Fibroblast of mammary gland (primary cell): Measurements from ENCODE around the gene CHD2.

Experiments used
- DNase-seq: peaks from one replicate; pipeline ENCODE4 v3.0.0-alpha.2; 2010; ENCODE audit warnings: low read depth
- H3K4me3 ChIP-seq: 2 replicates; pipeline ENCODE4 v1.5.1; 2011; ENCODE audit warnings: low read depth, mild to moderate bottlenecking, low read length, moderate library complexity; ENCODE audit not compliant: control insufficient read depth
- TF ChIP-seq, protein P1 (sequence below): conservative IDR thresholded peaks from 2 replicates; pipeline ENCODE4 v1.5.1; 2011; ENCODE audit warnings: low read depth, low read length, inconsistent platforms; ENCODE audit not compliant: control insufficient read depth, insufficient read depth

Gene CHD2

DNA sequence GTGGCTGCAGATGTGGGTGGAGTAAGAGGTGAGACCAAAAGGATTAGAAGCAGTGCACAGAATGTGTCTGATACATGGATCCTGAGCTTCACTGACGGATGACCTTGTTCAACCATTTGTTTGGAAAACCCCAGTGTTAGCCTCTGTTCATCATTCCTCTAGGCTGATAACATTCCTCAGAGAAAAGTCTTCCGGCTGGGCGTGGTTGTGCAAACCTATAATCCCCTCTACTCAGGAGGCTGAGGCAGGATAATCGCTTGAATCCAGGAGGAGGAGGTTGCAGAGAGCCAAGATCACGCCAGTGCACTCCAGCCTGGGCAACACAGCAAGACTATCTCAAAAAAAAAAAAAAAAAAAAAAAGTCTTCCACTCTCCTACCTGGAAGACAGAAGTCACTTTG lies 23.1 kb upstream of the CHD2 start:
- TF ChIP-seq, protein P1, sequence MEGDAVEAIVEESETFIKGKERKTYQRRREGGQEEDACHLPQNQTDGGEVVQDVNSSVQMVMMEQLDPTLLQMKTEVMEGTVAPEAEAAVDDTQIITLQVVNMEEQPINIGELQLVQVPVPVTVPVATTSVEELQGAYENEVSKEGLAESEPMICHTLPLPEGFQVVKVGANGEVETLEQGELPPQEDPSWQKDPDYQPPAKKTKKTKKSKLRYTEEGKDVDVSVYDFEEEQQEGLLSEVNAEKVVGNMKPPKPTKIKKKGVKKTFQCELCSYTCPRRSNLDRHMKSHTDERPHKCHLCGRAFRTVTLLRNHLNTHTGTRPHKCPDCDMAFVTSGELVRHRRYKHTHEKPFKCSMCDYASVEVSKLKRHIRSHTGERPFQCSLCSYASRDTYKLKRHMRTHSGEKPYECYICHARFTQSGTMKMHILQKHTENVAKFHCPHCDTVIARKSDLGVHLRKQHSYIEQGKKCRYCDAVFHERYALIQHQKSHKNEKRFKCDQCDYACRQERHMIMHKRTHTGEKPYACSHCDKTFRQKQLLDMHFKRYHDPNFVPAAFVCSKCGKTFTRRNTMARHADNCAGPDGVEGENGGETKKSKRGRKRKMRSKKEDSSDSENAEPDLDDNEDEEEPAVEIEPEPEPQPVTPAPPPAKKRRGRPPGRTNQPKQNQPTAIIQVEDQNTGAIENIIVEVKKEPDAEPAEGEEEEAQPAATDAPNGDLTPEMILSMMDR: no peak
- no peak overlapping the region for H3K4me3 ChIP-seq
- no peak for DNase-seq

DNA sequence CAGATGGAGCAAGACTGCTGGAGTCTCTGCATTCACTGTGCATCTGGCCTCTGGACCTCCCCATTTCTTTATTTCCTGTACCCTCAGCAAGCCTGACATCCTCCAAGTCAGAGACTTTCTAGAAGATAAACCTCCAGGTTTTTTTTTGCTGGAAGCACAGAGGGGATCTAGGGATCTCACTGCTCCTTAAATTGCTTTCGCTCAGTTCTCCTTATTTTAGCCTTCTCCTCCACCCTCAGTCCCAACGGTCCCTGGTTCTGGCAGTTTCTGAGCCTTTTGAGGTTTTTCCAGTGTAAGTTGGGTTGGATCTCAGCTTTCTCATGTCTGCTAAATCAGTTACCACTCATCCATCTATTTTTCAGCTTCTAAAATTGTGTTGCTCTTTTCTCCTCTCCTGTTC lies 22.7 kb upstream of the CHD2 start:
- TF ChIP-seq, protein P1: no peak
- H3K4me3 ChIP-seq: no peak overlapping the region
- DNase-seq: no peak

DNA sequence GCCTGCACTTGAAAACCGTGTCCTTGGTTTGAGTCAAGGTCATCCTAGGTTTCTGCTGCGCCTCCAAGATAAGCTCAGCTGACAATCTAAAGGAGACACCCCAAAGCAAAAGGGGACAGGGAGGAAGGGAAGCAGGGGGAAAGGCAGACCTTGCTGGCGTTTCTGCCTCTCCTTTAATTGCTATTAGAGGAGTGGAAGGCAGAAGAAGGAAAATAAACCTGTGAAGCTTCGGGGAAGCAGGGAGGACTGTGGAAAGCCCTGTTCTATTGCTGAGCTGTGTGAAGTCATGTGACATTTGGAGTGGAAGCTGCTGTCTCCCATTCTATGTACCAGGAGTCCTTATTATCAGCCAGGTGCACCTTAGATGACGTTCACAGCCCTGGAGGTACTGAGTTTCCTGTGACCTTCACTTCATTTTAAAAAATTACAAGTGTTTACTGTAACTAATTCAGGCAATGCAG lies 21.5 kb upstream of the CHD2 start:
- TF ChIP-seq, protein P1: no peak
- no peak overlapping the region for H3K4me3 ChIP-seq
- DNase-seq: no peak

DNA sequence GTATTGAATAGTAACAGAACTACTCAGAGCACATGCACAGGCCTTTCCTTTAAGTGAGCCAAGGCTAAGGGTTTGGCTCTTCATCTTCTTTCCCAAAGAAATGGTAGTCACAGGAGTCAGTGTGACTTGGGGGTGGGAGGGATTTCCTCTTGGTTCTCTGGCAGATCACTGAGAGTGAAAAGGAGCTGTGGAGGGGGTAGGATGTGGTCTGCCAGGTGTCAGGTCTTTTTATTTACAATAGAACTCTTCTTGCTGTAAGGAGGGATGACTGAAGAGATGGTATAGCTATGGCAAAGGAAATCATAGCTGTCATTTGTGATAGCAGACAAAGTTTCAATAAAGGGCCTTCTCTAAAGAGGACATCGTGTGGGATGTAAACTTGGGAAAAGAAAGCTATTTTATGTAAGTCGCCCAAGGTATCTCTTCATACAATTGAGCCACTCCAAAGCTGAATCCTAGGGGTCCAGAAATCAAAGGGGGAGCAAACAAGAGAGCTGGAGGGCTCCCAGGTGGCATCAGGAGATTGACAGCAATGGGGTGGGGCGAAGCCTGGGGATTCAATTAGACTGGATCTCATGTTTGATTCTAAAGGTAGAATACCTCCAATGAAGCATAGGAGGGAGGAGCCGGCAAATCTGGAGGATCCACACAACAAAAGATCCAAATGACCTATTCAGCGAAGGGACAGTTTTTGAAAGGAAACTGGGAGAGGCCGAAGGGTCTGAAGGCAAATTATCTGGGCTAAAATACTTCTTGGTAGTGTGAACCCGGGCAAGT lies 20.0 kb upstream of the CHD2 start:
- DNase-seq: no peak
- TF ChIP-seq, protein P1: no peak
- no peak overlapping the region for H3K4me3 ChIP-seq

DNA sequence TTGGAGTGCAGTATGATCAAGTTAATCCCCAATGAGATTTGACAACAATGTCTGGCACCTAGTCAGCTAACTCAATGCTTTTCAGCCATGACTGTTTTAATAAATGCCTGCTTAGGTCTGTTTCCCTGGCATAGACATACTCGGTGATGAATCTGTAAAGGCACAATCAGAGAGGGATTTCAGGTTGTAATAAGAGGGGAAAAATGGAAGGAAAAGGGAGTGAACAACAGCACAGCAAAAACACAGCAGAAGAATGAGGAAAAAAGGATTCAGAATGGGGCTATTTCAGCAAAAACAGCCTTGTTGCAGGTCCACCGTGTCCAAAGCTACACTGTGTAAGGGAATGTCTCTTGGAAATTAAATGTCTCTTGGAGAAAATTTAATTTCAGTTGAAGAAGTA lies 19.3 kb upstream of the CHD2 start:
- no peak for DNase-seq
- TF ChIP-seq, protein P1: no peak
- no peak overlapping the region for H3K4me3 ChIP-seq

DNA sequence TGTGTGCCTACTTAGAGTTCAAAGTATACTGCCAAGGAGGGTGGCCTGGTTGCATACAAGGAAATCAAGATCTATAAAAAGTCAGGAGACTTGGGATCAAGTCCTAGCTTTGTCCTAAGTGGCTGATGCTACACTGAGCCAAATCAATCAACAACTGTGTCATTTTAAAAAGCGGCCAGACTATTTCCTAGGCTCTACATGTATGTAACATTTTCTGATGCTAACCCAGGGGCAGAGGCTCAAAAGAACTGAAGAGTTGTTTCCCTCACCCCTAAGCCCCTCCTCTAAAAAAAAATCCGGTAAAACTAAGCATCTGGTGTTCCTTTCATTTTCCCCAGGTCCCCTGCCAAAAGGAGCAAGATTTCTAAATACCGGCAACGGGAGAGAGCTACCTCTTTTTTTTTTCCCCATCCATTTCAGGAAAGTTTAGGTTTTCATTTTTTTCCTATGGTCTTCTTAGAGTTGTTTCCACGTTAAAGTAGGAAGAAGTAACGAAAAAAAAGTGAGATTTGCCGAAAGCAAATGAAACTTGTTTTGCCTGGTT lies 18.8 kb upstream of the CHD2 start:
- TF ChIP-seq, protein P1: no peak
- DNase-seq: no peak
- no peak overlapping the region for H3K4me3 ChIP-seq
